Peyer's patch (tissue), 4 donors: ENCODE measurements around the gene PLXNA4. TPM values are rescaled to one million over a fixed set of nuclear protein-coding genes. Genes with fewer than 3 reads are reported as not detected.

Source experiments
- DNase-seq, 3 donors: peaks; one replicate each; pipeline ENCODE4 v3.0.0-alpha.2; 2017 to 2019
- H3K27ac ChIP-seq, 4 donors: fragments of 200-600 bp; sonication (generic); one replicate each; pipeline ENCODE4 v1.5.1; 2016 to 2019
- H3K27me3 ChIP-seq, 2 donors: fragments of 200-600 bp; sonication (generic); one replicate each; pipeline ENCODE4 v1.5.1; 2019
- H3K36me3 ChIP-seq, 3 donors: fragments of 200-600 bp; sonication (generic); one replicate each; pipeline ENCODE4 v1.5.1; 2016 to 2019
- H3K4me1 ChIP-seq, 4 donors: fragments of 200-600 bp; sonication (generic); one replicate each; pipeline ENCODE4 v1.5.1; 2016 to 2019
- H3K4me3 ChIP-seq, 4 donors: fragments of 200-600 bp; sonication (generic); 1 replicate in 3 of 4; 2 replicates in 1 of 4; pipeline ENCODE4 v1.5.1; 2016 to 2019; ENCODE audit warnings: mild to moderate bottlenecking in 1 of 4
- H3K9me3 ChIP-seq, 4 donors: fragments of 200-600 bp; sonication (generic); one replicate each; pipeline ENCODE4 v1.5.1; 2016 to 2019; ENCODE audit warnings: mild to moderate bottlenecking in 1 of 4
- POLR2A ChIP-seq, 2 donors: fragments of 450-650 bp; IDR thresholded peaks; one replicate each; pipeline ENCODE4 v1.5.1; 2017; ENCODE audit warnings: antibody characterized with exemption in 2 of 2, mild to moderate bottlenecking in 2 of 2, moderate library complexity in 2 of 2
- total RNA-seq, 4 donors: library from RNA; depleted of rRNA; stranded (reverse); fragments of >200 nt; gene quantifications; one replicate each; pipeline ENCODE4 v1.1.0, GENCODE V29; 2016
- TF ChIP-seq, protein P1 (sequence below), 6 experiments: fragments of 450-650 bp in 4 of 6; fragments of 200-600 bp in 2 of 6; sonication (generic) in 1 of 6; IDR thresholded peaks; one replicate each; pipeline ENCODE4 v1.5.1; 2017 to 2019; ENCODE audit warnings: antibody characterized with exemption in 6 of 6, mild to moderate bottlenecking in 3 of 6, moderate library complexity in 1 of 6

The PLXNA4 gene
- total RNA-seq, 4 donors from 2014 or later = 1.4 to 3.8 (median 3.0) TPM

DNA sequence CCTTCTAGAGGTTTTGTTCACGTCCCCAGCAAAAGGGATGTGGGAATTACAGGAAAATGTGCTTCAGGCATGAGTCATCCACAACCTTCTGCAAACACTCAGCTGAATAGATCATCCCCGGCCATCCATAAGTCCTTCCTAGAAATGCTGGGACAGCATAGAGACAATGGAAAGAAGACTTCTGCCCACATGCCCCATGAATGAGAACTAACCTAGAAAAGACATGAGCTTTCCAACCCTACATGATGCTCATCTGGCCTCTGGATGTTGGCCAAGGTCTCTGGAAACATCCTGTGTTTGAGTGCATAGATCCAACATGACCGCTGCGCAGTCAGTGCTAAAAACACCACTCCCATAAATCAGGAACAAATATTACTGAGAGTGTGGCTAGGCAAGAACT lies 277.5 kb downstream of the PLXNA4 start:
- no peak overlapping the region for H3K27ac ChIP-seq
- no peak for TF ChIP-seq POLR2A (IDR thresholded peaks at IDR 0.05)
- TF ChIP-seq, protein P1, sequence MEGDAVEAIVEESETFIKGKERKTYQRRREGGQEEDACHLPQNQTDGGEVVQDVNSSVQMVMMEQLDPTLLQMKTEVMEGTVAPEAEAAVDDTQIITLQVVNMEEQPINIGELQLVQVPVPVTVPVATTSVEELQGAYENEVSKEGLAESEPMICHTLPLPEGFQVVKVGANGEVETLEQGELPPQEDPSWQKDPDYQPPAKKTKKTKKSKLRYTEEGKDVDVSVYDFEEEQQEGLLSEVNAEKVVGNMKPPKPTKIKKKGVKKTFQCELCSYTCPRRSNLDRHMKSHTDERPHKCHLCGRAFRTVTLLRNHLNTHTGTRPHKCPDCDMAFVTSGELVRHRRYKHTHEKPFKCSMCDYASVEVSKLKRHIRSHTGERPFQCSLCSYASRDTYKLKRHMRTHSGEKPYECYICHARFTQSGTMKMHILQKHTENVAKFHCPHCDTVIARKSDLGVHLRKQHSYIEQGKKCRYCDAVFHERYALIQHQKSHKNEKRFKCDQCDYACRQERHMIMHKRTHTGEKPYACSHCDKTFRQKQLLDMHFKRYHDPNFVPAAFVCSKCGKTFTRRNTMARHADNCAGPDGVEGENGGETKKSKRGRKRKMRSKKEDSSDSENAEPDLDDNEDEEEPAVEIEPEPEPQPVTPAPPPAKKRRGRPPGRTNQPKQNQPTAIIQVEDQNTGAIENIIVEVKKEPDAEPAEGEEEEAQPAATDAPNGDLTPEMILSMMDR (IDR thresholded peaks at IDR 0.05) = no peak
- H3K4me3 ChIP-seq = no peak overlapping the region
- DNase-seq = no peak
- H3K36me3 ChIP-seq = no peaks in the 10 kb centered on the region
- no peaks in the 10 kb centered on the region for H3K9me3 ChIP-seq
- no peaks in the 10 kb centered on the region for H3K4me1 ChIP-seq
- H3K27me3 ChIP-seq = no peaks in the 10 kb centered on the region

DNA sequence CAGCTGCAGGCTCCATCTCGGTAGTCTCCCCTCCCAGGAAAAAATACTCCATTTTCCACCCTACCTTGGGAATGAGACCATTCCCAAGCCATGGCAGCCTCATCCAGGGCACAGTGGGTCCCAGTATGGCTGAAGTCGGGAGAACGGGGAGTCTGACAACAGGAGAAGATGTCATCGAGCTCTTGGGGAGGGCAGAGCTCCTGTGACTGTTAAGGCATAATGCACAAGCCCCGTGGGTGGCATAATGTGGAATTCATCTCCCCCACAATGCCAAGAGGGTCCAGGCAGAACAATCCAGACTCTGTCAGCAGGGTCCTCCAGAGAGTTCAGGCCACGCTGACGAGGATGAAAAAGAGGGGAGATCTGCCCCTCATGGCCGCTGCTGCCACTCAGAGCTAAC lies 279.4 kb downstream of the PLXNA4 start:
- H3K36me3 ChIP-seq = no peaks in the 10 kb centered on the region
- H3K4me3 ChIP-seq = no peak overlapping the region
- DNase-seq = no peak
- no peaks in the 10 kb centered on the region for H3K9me3 ChIP-seq
- TF ChIP-seq, protein P1 (IDR thresholded peaks at IDR 0.05) = no peak
- no peak for TF ChIP-seq POLR2A (IDR thresholded peaks at IDR 0.05)
- H3K27me3 ChIP-seq = no peaks in the 10 kb centered on the region
- no peak overlapping the region for H3K27ac ChIP-seq
- no peaks in the 10 kb centered on the region for H3K4me1 ChIP-seq

DNA sequence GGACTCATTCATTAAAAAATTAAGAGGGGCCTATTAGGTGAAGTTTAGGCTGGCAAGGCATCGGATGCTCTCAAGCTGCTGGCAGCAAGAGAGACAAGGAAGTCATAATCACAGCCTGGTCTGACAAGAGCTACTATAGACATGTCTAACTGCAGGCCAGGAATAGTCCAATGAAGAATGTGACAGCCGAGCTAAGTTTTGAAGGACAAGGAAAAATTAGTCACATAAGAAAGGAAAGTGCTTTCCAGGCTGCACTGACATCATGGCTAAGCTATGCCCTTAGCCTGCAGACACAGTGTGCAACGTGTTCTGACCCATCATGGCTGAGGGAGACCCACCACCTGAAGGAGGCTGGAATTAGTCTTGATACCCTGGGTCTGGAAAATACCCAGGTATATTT lies 281.1 kb downstream of the PLXNA4 start:
- Histone ChIP-seq H3K4me3 (no peak overlapping the region), H3K27ac (no peak overlapping the region), H3K36me3 (no peaks in the 10 kb centered on the region), H3K27me3 (no peaks in the 10 kb centered on the region), H3K4me1 (no peaks in the 10 kb centered on the region), H3K9me3 (no peaks in the 10 kb centered on the region)
- TF ChIP-seq, protein P1 (IDR thresholded peaks at IDR 0.05) = no peak
- TF ChIP-seq POLR2A (IDR thresholded peaks at IDR 0.05) = no peak
- DNase-seq = no peak

- Histone ChIP-seq H3K9me3 (no peaks in the 10 kb centered on the region), H3K36me3 (no peaks in the 10 kb centered on the region), H3K4me3 (no peak overlapping the region), H3K27me3 (no peaks in the 10 kb centered on the region), H3K27ac (no peak overlapping the region), H3K4me1 (no peaks in the 10 kb centered on the region)
- TF ChIP-seq, protein P1 (IDR thresholded peaks at IDR 0.05) = no peak
- no peak for DNase-seq
Observed at GRCh38 chr7:132292803-132293202, 283.5 kb downstream of the PLXNA4 start.

DNA sequence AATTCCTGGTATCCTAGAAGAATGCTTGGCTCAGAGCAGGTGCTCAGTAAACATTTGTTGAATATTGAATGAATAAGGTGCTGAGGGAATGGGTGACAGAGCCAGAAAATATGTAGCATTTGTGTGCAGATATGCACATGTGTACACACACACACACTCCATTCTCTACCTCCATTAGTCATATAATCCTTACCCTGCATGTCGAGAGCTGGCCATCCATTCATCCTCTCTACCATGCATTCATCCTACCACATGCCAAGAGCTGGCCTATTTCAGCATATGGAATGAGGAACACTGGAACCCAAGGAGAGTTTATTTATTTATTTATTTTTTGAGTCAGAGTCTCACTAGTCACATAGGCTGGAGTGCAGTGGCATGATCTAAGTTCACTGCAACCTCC lies 284.8 kb downstream of the PLXNA4 start:
- Histone ChIP-seq H3K36me3 (no peaks in the 10 kb centered on the region), H3K27me3 (no peaks in the 10 kb centered on the region), H3K4me3 (no peak overlapping the region), H3K4me1 (no peaks in the 10 kb centered on the region), H3K27ac (no peak overlapping the region), H3K9me3 (no peaks in the 10 kb centered on the region)
- no peak for DNase-seq
- no peak for TF ChIP-seq POLR2A (IDR thresholded peaks at IDR 0.05)
- TF ChIP-seq, protein P1 (IDR thresholded peaks at IDR 0.05) = no peak

- H3K4me3 ChIP-seq = no peak overlapping the region
- H3K27ac ChIP-seq = no peak overlapping the region
- no peak for TF ChIP-seq POLR2A (IDR thresholded peaks at IDR 0.05)
- TF ChIP-seq, protein P1 (IDR thresholded peaks at IDR 0.05) = no peak
- H3K36me3 ChIP-seq = no peaks in the 10 kb centered on the region
- no peaks in the 10 kb centered on the region for H3K4me1 ChIP-seq
- no peak for DNase-seq
- no peaks in the 10 kb centered on the region for H3K27me3 ChIP-seq
- no peaks in the 10 kb centered on the region for H3K9me3 ChIP-seq
Observed at GRCh38 chr7:132290021-132290420, 286.2 kb downstream of the PLXNA4 start.
